Measurements from ENCODE around the gene PLEKHA1.

The PLEKHA1 gene

DNA sequence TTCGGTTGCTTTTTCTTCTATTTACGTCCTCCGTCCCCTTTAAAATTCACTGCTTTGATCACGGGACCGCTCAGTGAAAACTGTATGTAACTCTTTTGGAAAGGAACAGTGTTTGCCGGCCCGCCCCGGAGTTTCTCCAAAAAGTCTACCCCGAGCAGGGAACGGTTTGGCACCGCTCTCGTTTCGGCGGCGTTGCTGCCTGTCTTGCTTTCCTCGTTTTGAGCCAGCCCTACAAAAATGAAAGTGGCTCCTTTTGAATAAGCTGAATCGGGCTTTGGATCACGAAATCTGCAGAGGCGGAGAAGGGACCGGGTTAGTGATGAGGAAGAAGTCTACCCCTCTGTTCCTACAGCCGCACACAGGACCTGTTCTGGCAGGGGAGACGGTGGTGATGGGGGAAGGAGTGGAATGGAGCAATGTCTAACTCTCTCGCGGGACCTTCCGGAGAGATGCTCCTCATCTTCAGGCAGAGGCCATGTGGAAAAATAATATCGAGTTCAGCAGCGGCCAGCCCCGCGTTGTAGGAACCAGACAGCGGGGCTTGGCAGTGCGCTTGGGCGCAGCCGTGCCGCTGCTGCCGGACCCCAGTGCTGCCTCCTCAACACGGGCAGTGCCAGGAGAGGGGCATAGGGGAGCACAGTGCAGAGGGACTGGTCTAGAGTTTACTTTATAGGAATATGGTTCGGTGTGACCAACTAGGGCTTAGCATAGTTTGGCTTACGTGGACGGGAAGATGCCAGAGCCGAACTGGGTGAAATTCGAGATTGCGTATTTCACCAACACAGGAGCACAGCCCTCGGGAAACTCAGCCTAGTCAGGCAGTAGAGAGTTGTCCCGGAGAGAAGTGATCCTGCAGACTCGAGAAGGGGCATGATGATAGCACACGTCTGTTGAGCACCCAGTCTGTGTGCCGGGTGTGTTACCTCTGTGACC is 88.3 kb downstream of the PLEKHA1 start:
- DNase-seq: no peak

GRCh38 chr10:122463466-122464249 is 89.2 kb downstream of the PLEKHA1 start:
- DNase-seq: no peak

- no peak for DNase-seq
Observed at GRCh38 chr10:122464250-122464510, 89.7 kb downstream of the PLEKHA1 start.

- no peak for DNase-seq
Observed at GRCh38 chr10:122464586-122464985, 90.1 kb downstream of the PLEKHA1 start.

- no peak for DNase-seq
Observed at GRCh38 chr10:122465401-122466040, 91.0 kb downstream of the PLEKHA1 start.

- DNase-seq: no peak
Observed at GRCh38 chr10:122466951-122467381, 92.5 kb downstream of the PLEKHA1 start.

DNA sequence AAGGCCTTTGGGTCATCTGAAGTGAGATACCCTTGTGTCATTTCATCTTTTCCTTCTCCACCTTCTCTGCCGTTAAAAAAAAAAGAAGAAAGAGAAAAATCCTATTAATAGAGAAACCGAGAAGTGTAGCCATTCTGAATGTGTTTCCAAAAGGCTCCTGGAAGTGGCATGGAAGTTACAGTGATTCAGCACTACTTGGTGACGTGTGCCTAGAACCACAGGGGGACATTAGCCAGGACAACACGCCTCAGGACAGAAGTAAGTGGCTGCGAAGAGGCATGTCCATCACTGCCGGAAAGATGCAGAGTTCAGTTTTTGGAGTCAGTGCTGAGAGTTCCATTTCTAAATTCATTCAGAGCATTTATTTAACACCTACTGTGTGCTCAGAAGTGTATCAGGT is 93.2 kb downstream of the PLEKHA1 start:
- no peak for DNase-seq

- no peak for DNase-seq
Observed at GRCh38 chr10:122468307-122468925, 93.9 kb downstream of the PLEKHA1 start.

DNA sequence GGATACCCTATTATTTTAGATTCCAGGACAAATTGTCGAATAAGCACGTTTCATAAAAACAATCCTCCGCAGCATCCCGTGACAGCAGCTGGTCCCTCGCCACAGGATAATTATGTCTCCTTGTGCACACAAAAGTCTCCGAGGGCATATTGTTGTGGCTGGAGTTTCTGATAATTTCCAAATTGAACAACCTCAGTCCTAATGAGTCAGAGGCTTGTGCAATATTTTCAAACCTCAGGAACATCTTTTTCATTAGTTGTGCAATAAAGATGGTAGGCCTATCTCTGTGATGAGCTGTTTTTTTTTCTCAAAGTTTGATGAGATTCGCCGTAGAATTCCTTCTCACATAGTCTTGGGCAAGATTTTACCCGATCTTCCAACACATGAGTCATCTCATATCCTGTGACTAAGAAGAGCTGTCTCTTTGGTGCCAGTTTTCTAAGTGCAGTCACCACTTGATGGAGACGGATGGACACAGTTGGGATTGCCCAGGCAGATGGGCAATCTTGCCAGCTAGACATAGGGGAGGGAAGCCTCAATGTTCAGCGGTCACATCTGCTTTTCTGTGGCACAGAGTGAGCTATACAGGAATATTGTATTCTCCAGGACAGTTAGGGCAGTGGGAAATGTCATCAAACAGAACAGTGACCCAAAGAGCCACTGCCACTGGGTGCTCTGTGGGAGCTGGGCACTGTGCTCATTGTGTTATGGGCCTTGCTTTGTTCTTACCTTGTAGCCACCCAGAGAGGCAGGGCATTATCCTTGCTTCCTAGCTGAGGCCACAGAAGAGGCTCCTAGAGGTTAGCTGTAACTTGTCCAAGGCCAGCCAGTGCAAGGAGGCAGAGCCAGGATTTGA is 94.6 kb downstream of the PLEKHA1 start:
- peak; percentile 77 to 90 for DNase-seq

DNA sequence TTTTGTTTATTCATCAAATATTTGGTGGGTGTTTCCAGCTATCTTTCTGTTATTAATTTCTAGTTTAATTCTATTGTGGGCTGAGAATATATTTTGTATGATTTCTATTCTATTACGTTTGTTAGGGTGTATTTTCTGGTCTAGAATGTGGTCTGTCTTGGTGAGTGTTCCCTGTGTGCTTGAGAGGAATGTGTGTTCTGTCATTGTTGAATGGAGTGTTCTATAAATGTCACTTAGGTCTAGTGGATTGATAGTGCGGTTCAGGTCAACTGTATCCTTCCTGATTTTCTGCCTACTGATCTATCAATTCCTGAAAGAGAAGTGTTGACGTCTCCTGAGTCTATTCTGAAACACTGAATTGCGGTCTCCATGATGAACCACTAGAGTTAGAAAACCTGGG is 95.3 kb downstream of the PLEKHA1 start:
- no peak for DNase-seq

DNA sequence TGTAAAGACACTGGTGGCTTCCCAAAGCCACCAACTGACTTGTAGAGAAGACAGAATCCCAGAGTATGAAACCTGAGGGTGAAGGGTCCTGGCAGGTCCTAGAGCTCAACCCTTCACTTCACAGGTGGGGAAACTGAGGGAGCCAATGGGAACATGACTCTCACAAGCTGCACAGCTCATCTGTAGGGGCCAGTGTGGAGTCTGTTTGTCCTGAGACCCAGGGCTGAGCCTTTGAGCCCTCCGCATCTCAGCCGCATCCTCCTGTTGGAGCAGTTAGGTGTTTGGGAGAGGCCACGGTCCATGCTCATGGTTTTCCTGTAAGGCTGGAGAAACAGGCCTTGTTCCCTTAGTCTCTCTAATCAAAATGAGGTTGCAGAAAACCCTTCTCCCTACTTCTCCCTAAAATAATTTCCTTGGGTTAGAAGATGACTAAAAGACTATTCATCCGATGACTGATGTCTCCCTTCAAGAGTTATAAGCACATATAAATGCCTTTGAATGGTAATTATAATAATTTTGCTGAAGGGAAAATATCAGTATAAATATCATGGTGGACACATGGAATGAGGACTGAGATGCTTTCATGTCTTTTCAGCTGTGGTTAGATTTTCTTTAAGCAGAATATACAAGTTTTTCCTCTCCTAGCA is 97.1 kb downstream of the PLEKHA1 start:
- no peak for DNase-seq

- DNase-seq: no peak
Observed at GRCh38 chr10:122473116-122473515, 98.6 kb downstream of the PLEKHA1 start.

DNA sequence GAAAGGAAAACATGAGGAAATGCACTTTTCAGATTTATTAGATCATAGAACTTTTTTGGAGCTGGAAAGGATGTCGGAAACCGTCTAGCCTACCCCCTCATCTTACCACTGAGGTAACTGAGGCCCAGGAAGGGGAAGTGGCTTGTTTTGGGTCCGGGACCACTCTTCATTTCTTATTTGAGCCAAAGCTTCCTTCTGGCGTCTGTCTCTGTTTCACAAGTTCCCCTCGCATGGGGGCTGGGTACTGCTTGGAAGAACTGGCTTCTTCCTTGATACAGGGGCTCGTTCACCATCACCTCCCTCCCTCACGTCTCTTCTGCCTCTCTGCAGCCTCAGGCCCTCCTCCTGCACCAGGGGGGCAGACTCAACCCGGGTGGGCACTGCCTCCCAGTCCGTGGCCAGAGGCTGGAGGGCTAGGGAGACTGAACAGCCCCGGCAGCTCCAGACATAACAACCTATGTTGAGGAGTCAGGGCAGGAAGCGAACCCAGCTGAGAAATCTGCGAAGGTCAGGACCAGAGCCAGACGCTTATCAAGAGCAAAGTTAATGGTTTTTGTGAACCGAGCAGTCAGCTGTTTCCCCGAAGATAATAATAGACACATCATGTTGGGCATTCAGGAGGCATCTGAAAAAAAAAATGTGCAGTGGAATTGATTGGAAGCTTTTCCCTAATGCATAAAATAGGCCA is 99.8 kb downstream of the PLEKHA1 start:
- DNase-seq: no peak

DNA sequence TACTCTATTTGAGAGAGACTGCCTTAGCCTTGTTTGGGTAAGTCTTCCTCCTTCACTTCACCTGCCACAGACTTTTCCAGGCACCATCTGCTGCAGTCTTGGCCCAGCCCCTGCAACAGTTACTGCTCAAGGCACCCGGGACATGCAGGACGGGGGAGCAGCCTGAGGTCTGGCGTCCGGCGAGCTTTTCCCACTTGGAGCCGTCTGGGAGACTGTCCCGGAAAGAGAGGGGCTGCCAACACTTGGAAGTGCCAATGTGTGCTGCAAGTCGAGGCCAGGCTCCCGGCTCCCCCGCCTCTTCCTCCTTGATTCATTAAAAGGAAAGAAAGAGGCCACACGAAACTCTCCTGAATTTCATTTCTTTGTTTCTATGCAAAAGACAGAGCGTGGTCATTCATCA is 100.6 kb downstream of the PLEKHA1 start:
- DNase-seq: no peak

GRCh38 chr10:122475591-122476332 is 101.3 kb downstream of the PLEKHA1 start:
- DNase-seq: no peak

- no peak for DNase-seq
Observed at GRCh38 chr10:122476333-122476695, 101.8 kb downstream of the PLEKHA1 start.

DNA sequence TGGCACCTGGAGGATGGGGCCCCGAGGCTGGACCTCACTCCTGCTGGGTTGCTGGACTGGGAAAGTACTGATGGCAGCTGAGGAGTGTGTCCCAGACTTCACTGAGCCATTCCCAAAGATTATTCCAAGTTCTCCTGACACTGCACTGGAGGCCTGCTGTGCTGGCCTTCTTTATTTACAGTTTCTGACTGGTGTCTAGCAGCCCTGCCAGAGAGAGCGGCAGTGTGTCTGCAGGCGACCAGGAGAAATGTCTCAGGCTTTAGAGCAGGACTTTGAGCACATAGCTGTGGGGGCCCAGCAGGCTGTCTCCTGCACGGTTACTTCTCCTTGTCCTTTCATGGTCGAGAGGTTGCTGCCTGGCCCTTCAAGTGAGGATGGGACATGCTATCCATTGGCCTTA is 102.9 kb downstream of the PLEKHA1 start:
- DNase-seq: no peak

DNA sequence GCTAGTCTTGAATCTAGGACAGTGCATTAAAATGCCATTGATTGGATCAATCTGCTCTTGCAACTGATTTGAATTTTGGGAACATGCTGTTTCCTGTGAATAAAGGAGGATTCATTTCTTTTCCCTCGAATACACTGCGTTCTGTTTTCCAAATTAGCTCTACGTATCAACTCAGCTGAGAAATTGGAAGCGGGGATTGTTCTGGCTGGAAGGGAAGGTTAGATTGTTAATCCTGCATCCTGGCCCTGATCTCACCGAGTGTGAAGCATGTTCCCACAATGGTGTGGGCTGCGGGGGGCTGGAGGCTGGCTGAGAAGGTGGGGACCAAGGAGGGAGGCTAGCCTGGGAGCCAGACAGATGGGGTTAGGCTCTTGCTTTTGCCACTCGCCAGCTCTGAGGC is 104.5 kb downstream of the PLEKHA1 start:
- no peak for DNase-seq

GRCh38 chr10:122480146-122480833 is 105.8 kb downstream of the PLEKHA1 start:
- DNase-seq: no peak
